SK-N-SH treated with all-trans-retinoic acid at 6 μM for 48 hours (cell line): ENCODE data around the gene CORO6.

Source experiments
- BACH2 ChIP-seq: fragments of 250-450 bp; sonication (Bioruptor Pico); IDR thresholded peaks from 2 replicates; pipeline ENCODE4 v1.9.0; 2021; ENCODE audit warnings: mild to moderate bottlenecking, borderline replicate concordance
- OSR1 ChIP-seq: fragments of 250-450 bp; sonication (Bioruptor Pico); IDR thresholded peaks from 2 replicates; pipeline ENCODE4 v1.8.0; 2022; ENCODE audit warnings: moderate library complexity, mild to moderate bottlenecking, inconsistent platforms
- PPARA ChIP-seq: fragments of 250-450 bp; sonication (Bioruptor Pico); IDR thresholded peaks from 2 replicates; pipeline ENCODE4 v1.5.0; 2020; ENCODE audit warnings: mild to moderate bottlenecking, borderline replicate concordance
- RARB ChIP-seq: fragments of 250-450 bp; sonication (Bioruptor Pico); IDR thresholded peaks from 2 replicates; pipeline ENCODE4 v1.8.0; 2021; ENCODE audit warnings: mild to moderate bottlenecking, moderate library complexity
- ZC3H10 ChIP-seq: fragments of 250-450 bp; sonication (Bioruptor Pico); IDR thresholded peaks from 2 replicates; pipeline ENCODE4 v1.5.1; 2021; ENCODE audit warnings: mild to moderate bottlenecking, moderate library complexity
- ZFP3 ChIP-seq: fragments of 250-450 bp; sonication (Bioruptor Pico); IDR thresholded peaks from 2 replicates; pipeline ENCODE4 v1.5.0; 2020; ENCODE audit warnings: mild to moderate bottlenecking, moderate library complexity
- ZFP30 ChIP-seq: fragments of 450-650 bp; formaldehyde crosslinking; IDR thresholded peaks from 2 replicates; pipeline ENCODE4 v1.5.0; 2022; ENCODE audit warnings: mild to moderate bottlenecking, moderate library complexity
- ZNF70 ChIP-seq: fragments of 450-650 bp; formaldehyde crosslinking; IDR thresholded peaks from 2 replicates; pipeline ENCODE4 v1.5.0; 2020; ENCODE audit warnings: mild to moderate bottlenecking, moderate library complexity
- ZNF8 ChIP-seq: fragments of 450-650 bp; formaldehyde crosslinking; IDR thresholded peaks from 2 replicates; pipeline ENCODE4 v1.5.0; 2020; ENCODE audit warnings: mild to moderate bottlenecking, moderate library complexity
- TF ChIP-seq, protein P1 (sequence below): fragments of 250-450 bp; sonication (Bioruptor Pico); IDR thresholded peaks from 2 replicates; pipeline ENCODE4 v1.8.0; 2020; ENCODE audit warnings: mild to moderate bottlenecking, moderate library complexity, borderline replicate concordance
- TF ChIP-seq, protein P2 (sequence below): fragments of 250-450 bp; sonication (Bioruptor Pico); IDR thresholded peaks from 2 replicates; pipeline ENCODE4 v1.5.0; 2020; ENCODE audit warnings: mild to moderate bottlenecking, moderate library complexity
- TF ChIP-seq, protein P3 (sequence below): fragments of 250-450 bp; sonication (Bioruptor Pico); IDR thresholded peaks from 2 replicates; pipeline ENCODE4 v1.8.0; 2021; ENCODE audit warnings: low read depth, mild to moderate bottlenecking, moderate library complexity, borderline replicate concordance

DNA sequence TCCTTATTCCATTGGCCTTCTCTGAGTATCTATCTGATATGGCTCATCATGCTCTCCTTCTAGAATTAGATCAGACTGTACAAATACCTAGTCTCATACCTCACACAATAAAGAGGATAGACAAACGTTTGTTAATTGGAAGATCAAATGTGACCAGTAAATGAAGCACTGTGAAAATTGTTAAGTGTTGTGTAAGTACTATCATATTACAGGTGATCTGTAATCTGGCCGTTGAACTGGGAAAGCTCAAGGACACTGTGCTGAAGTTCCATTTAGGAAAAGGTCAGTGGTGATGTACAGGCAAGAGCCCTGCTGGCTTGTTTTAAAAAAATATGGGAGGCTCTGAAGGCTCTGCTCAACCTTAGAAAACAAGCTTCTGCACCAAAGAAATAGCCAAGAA lies 38.5 kb upstream of the CORO6 start:
- TF ChIP-seq BACH2 (CRISPR knock-in tag) (no peak), ZFP3 (CRISPR knock-in tag) (no peak), OSR1 (no peak), ZNF8 (CRISPR knock-in tag) (no peak), ZFP30 (no peak), ZC3H10 (CRISPR knock-in tag) (no peak), RARB (no peak), ZNF70 (CRISPR knock-in tag) (no peak), PPARA (no peak)
- TF ChIP-seq, protein P1, sequence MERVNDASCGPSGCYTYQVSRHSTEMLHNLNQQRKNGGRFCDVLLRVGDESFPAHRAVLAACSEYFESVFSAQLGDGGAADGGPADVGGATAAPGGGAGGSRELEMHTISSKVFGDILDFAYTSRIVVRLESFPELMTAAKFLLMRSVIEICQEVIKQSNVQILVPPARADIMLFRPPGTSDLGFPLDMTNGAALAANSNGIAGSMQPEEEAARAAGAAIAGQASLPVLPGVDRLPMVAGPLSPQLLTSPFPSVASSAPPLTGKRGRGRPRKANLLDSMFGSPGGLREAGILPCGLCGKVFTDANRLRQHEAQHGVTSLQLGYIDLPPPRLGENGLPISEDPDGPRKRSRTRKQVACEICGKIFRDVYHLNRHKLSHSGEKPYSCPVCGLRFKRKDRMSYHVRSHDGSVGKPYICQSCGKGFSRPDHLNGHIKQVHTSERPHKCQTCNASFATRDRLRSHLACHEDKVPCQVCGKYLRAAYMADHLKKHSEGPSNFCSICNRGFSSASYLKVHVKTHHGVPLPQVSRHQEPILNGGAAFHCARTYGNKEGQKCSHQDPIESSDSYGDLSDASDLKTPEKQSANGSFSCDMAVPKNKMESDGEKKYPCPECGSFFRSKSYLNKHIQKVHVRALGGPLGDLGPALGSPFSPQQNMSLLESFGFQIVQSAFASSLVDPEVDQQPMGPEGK (CRISPR knock-in tag), result no peak
- TF ChIP-seq, protein P2, sequence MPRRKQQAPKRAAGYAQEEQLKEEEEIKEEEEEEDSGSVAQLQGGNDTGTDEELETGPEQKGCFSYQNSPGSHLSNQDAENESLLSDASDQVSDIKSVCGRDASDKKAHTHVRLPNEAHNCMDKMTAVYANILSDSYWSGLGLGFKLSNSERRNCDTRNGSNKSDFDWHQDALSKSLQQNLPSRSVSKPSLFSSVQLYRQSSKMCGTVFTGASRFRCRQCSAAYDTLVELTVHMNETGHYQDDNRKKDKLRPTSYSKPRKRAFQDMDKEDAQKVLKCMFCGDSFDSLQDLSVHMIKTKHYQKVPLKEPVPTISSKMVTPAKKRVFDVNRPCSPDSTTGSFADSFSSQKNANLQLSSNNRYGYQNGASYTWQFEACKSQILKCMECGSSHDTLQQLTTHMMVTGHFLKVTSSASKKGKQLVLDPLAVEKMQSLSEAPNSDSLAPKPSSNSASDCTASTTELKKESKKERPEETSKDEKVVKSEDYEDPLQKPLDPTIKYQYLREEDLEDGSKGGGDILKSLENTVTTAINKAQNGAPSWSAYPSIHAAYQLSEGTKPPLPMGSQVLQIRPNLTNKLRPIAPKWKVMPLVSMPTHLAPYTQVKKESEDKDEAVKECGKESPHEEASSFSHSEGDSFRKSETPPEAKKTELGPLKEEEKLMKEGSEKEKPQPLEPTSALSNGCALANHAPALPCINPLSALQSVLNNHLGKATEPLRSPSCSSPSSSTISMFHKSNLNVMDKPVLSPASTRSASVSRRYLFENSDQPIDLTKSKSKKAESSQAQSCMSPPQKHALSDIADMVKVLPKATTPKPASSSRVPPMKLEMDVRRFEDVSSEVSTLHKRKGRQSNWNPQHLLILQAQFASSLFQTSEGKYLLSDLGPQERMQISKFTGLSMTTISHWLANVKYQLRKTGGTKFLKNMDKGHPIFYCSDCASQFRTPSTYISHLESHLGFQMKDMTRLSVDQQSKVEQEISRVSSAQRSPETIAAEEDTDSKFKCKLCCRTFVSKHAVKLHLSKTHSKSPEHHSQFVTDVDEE (CRISPR knock-in tag), result no peak
- TF ChIP-seq, protein P3, sequence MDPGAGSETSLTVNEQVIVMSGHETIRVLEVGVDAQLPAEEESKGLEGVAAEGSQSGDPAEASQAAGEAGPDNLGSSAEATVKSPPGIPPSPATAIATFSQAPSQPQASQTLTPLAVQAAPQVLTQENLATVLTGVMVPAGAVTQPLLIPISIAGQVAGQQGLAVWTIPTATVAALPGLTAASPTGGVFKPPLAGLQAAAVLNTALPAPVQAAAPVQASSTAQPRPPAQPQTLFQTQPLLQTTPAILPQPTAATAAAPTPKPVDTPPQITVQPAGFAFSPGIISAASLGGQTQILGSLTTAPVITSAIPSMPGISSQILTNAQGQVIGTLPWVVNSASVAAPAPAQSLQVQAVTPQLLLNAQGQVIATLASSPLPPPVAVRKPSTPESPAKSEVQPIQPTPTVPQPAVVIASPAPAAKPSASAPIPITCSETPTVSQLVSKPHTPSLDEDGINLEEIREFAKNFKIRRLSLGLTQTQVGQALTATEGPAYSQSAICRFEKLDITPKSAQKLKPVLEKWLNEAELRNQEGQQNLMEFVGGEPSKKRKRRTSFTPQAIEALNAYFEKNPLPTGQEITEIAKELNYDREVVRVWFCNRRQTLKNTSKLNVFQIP, result no peak
